Measurements from ENCODE around the gene BHLHE40.
A peak's percentile ranks its signal among the peaks of the same experiment; 100 is the strongest.

The BHLHE40 gene

DNA sequence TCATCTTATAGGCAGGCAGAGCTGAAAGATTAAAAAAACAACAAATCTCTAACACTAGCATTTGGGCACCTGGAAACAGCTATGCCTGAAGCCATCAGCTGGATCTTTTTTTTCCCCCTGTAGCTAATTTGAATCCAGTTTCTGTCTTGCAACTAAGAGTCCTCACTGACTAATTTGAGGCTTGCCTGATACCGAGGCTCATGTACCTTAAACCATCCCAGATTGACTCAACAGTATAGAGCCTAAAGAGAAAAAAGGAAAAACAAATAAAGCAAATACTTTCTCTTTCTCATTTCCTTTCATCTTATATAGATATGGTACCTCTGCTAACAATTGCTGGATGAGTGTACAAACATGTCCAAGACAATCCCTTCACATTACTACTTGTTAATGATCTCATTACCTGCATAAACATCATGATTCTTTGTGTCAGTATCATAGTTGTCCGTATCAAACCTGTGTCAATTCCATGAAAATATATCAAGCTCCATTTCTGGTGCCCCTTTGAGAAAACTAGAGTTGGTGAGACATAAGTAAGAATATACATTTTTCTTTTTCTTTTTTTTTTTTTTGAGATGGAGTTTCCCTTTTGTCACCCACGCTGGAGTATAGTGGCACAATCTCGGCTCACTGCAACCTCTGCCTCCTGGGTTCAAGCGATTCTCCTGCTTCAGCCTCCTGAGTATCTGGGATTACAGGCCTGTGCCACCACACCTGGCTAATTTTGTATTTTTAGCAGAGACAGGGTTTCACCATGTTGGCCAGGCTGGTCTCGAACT lies 43.1 kb downstream of the BHLHE40 start:
- TF ChIP-seq YY1 (IDR thresholded peaks at IDR 0.05; ENCODE audit: low read depth) = no peak
- TF ChIP-seq, protein P1, sequence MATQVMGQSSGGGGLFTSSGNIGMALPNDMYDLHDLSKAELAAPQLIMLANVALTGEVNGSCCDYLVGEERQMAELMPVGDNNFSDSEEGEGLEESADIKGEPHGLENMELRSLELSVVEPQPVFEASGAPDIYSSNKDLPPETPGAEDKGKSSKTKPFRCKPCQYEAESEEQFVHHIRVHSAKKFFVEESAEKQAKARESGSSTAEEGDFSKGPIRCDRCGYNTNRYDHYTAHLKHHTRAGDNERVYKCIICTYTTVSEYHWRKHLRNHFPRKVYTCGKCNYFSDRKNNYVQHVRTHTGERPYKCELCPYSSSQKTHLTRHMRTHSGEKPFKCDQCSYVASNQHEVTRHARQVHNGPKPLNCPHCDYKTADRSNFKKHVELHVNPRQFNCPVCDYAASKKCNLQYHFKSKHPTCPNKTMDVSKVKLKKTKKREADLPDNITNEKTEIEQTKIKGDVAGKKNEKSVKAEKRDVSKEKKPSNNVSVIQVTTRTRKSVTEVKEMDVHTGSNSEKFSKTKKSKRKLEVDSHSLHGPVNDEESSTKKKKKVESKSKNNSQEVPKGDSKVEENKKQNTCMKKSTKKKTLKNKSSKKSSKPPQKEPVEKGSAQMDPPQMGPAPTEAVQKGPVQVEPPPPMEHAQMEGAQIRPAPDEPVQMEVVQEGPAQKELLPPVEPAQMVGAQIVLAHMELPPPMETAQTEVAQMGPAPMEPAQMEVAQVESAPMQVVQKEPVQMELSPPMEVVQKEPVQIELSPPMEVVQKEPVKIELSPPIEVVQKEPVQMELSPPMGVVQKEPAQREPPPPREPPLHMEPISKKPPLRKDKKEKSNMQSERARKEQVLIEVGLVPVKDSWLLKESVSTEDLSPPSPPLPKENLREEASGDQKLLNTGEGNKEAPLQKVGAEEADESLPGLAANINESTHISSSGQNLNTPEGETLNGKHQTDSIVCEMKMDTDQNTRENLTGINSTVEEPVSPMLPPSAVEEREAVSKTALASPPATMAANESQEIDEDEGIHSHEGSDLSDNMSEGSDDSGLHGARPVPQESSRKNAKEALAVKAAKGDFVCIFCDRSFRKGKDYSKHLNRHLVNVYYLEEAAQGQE (IDR thresholded peaks at IDR 0.05; ENCODE audit: low read depth) = no peak
- no peak for TF ChIP-seq ZBTB7A (IDR thresholded peaks at IDR 0.05; ENCODE audit: low read depth)
- no peak for TF ChIP-seq EGR1 (IDR thresholded peaks at IDR 0.05)
- TF ChIP-seq TEAD4 (IDR thresholded peaks at IDR 0.05) = no peak
- TF ChIP-seq FOXM1 (IDR thresholded peaks at IDR 0.05; ENCODE audit: borderline replicate concordance, low read depth) = no peak
- no peak for TF ChIP-seq TCF12 (IDR thresholded peaks at IDR 0.05; ENCODE audit: low read depth)
- no peak for TF ChIP-seq CREB1 (IDR thresholded peaks at IDR 0.05; ENCODE audit: low read depth)
- TF ChIP-seq, protein P2, sequence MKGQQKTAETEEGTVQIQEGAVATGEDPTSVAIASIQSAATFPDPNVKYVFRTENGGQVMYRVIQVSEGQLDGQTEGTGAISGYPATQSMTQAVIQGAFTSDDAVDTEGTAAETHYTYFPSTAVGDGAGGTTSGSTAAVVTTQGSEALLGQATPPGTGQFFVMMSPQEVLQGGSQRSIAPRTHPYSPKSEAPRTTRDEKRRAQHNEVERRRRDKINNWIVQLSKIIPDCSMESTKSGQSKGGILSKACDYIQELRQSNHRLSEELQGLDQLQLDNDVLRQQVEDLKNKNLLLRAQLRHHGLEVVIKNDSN (IDR thresholded peaks at IDR 0.05) = no peak
- no peak for TF ChIP-seq NFIC (IDR thresholded peaks at IDR 0.05)
- TF ChIP-seq RAD21 (IDR thresholded peaks at IDR 0.05; ENCODE audit: low read depth) = no peak
- TF ChIP-seq, protein P3, sequence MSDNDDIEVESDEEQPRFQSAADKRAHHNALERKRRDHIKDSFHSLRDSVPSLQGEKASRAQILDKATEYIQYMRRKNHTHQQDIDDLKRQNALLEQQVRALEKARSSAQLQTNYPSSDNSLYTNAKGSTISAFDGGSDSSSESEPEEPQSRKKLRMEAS (IDR thresholded peaks at IDR 0.05) = no peak
- no peak for TF ChIP-seq EP300 (IDR thresholded peaks at IDR 0.05; ENCODE audit: borderline replicate concordance)
- no peak for TF ChIP-seq TAF1 (IDR thresholded peaks at IDR 0.05; ENCODE audit: low read depth)
- TF ChIP-seq CEBPB (IDR thresholded peaks at IDR 0.05) = no peak

DNA sequence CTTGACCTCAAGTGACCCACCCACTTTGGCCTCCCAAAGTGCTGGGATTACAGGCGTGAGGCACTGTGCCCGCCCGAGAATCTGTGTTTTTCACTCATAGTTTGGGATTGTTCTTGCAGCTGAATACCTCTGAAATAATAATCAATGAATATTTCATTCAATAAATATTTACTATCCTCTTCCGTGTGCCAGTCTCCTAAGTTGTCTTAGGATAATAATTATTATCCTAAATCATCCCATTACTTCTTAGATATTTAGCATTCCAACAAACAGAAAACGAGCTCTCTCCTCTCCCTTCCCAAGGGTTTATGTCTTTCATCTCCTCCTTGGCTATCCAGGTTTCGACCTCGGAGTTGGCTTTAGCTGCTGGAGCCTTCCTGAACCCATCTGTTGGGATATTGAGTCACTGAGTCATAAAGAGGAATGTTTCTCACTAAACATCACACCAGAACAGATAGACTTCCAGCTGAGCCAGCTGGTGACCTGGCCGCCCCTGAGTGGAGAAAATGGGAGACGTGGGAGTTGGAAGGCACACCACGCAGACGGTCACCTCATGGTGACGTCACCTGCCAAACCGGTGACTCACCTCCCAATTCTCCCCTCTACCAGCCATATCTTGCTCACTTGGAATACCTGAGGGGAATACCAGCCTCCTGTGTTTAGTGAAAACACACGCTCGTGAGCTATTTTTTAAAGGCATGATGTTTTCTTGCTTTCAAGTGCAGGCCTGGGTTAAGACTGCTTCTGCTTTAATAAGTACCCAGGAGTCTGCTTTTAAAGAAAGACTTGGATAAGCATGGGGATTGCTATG lies 43.9 kb downstream of the BHLHE40 start:
- TF ChIP-seq TEAD4 (IDR thresholded peaks at IDR 0.05) = peak; percentile 67
- peak; percentile 55; the same call in 1 of the 2 replicates for TF ChIP-seq EGR1 (IDR thresholded peaks at IDR 0.05)
- TF ChIP-seq TCF12 (IDR thresholded peaks at IDR 0.05; ENCODE audit: low read depth) = peak; percentile 84
- TF ChIP-seq NFIC (IDR thresholded peaks at IDR 0.05) = peak; percentile 38; the same call in 1 of the 2 replicates
- TF ChIP-seq TAF1 (IDR thresholded peaks at IDR 0.05; ENCODE audit: low read depth) = no peak
- TF ChIP-seq EP300 (IDR thresholded peaks at IDR 0.05; ENCODE audit: borderline replicate concordance) = peak; percentile 70; the same call in 1 of the 2 replicates
- TF ChIP-seq RAD21 (IDR thresholded peaks at IDR 0.05; ENCODE audit: low read depth) = no peak
- peak; percentile 66; the same call in 1 of the 2 replicates for TF ChIP-seq CREB1 (IDR thresholded peaks at IDR 0.05; ENCODE audit: low read depth)
- peak; percentile 32; the same call in 1 of the 2 replicates for TF ChIP-seq FOXM1 (IDR thresholded peaks at IDR 0.05; ENCODE audit: borderline replicate concordance, low read depth)
- TF ChIP-seq YY1 (IDR thresholded peaks at IDR 0.05; ENCODE audit: low read depth) = no peak
- TF ChIP-seq, protein P1 (IDR thresholded peaks at IDR 0.05; ENCODE audit: low read depth) = no peak
- TF ChIP-seq, protein P3 (IDR thresholded peaks at IDR 0.05) = no peak
- TF ChIP-seq, protein P2 (IDR thresholded peaks at IDR 0.05) = no peak

DNA sequence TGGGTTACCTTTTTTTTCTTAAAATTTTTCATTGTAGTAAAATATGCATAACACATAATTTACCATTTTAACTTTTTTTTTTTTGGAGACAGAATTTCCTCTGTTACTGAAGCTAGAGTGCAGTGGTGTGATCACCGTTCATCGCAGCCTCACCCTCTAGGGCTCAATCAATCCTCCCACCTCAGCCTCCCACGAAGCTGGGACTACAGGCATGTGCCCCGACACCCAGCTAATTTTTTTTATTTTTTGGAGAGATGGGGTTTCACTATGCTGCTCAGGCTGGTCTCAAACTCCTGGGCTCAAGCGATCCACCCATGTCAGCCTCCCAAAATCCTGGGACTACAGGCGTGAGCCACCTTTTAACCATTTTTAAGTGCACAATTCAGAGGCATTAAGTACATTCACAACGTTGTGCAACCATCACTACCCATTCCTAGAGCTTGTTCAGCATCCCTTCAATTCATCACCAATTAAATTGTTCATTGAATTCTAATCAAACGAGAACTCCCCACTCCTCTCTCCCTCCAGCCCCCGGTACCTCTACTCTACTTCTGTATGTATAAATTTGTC lies 44.6 kb downstream of the BHLHE40 start:
- TF ChIP-seq, protein P2 (IDR thresholded peaks at IDR 0.05) = no peak
- no peak for TF ChIP-seq NFIC (IDR thresholded peaks at IDR 0.05)
- no peak for TF ChIP-seq TAF1 (IDR thresholded peaks at IDR 0.05; ENCODE audit: low read depth)
- no peak for TF ChIP-seq RAD21 (IDR thresholded peaks at IDR 0.05; ENCODE audit: low read depth)
- no peak for TF ChIP-seq TCF12 (IDR thresholded peaks at IDR 0.05; ENCODE audit: low read depth)

DNA sequence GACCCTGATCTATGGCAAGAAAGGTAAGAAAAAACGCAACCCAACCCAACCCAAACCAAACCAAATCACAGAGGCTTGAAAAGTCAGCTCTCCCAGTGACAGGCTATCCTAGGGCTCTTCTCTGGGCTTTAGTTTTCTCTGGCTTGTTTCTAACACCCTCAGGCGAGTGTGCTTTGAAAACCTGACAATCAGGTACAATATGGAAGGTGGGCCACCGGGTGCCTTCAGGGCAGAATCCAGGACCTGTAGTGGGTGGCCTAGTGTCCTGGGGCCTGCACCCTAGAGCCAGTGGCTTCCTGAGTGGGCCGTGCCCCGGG lies 46.8 kb downstream of the BHLHE40 start:
- TF ChIP-seq TEAD4 (IDR thresholded peaks at IDR 0.05) (no peak), YY1 (IDR thresholded peaks at IDR 0.05; ENCODE audit: low read depth) (no peak), CREB1 (IDR thresholded peaks at IDR 0.05; ENCODE audit: low read depth) (no peak), ZBTB7A (IDR thresholded peaks at IDR 0.05; ENCODE audit: low read depth) (no peak), RAD21 (IDR thresholded peaks at IDR 0.05; ENCODE audit: low read depth) (no peak)

Measured in Ishikawa (cell line).